HG03457 (cell line): ENCODE results near the gene RICTOR.
"Not testable (repeated sequence)": the region's sequence is repeated elsewhere in the genome, so short reads cannot be mapped to it uniquely, and the experiment has no call there.

Source experiments
- ATAC-seq: cut with Tn5 transposase; IDR thresholded peaks from one replicate; pipeline ENCODE4 v1.9.1; 2021; ENCODE audit warnings: moderate number of reproducible peaks; ENCODE audit not compliant: unreplicated experiment

Gene RICTOR

GRCh38 chr5:39058178-39058921 lies 15.8 kb downstream of the RICTOR start:
- ATAC-seq = no peak

- no peak for ATAC-seq
These were observed 16.5 kb downstream of the RICTOR start for GRCh38 chr5:39057734-39058133.

GRCh38 chr5:39055768-39056398 lies 18.3 kb downstream of the RICTOR start:
- no peak for ATAC-seq

- no peak for ATAC-seq
These were observed 19.0 kb downstream of the RICTOR start for GRCh38 chr5:39055027-39055767.

- no peak for ATAC-seq
These were observed 21.0 kb downstream of the RICTOR start for GRCh38 chr5:39053189-39053588.

GRCh38 chr5:39052141-39052540 lies 22.1 kb downstream of the RICTOR start:
- ATAC-seq = no peak

- no peak for ATAC-seq
These were observed 24.9 kb downstream of the RICTOR start for GRCh38 chr5:39049315-39049714.

GRCh38 chr5:39040875-39041274 lies 33.3 kb downstream of the RICTOR start:
- no peak for ATAC-seq

GRCh38 chr5:39034493-39034892 lies 39.7 kb downstream of the RICTOR start:
- not testable (repeated sequence) for ATAC-seq

- ATAC-seq = no peak
These were observed 43.2 kb downstream of the RICTOR start for GRCh38 chr5:39031041-39031440.

GRCh38 chr5:39025456-39025855 lies 48.7 kb downstream of the RICTOR start:
- no peak for ATAC-seq

GRCh38 chr5:39024884-39025283 lies 49.3 kb downstream of the RICTOR start:
- no peak for ATAC-seq

- ATAC-seq = no peak
These were observed 50.2 kb downstream of the RICTOR start for GRCh38 chr5:39024005-39024404.

GRCh38 chr5:39023121-39023520 lies 51.1 kb downstream of the RICTOR start:
- no peak for ATAC-seq

GRCh38 chr5:39022151-39022550 lies 52.0 kb downstream of the RICTOR start:
- no peak for ATAC-seq

GRCh38 chr5:39021413-39021812 lies 52.8 kb downstream of the RICTOR start:
- no peak for ATAC-seq

GRCh38 chr5:39020458-39020857 lies 53.7 kb downstream of the RICTOR start:
- ATAC-seq = no peak

GRCh38 chr5:39019254-39019653 lies 54.9 kb downstream of the RICTOR start:
- ATAC-seq = no peak

- ATAC-seq = no peak
These were observed 56.7 kb downstream of the RICTOR start for GRCh38 chr5:39017504-39017903.

GRCh38 chr5:39016587-39017275 lies 57.5 kb downstream of the RICTOR start:
- ATAC-seq = no peak
